Ovary (tissue), 9 donors: ENCODE measurements around the gene CIDEC. TPM values are rescaled to one million over a fixed set of nuclear protein-coding genes. Genes with fewer than 3 reads are reported as not detected.
A peak's percentile ranks its signal among the peaks of the same experiment; 100 is the strongest.

Source experiments
- DNase-seq, 5 donors: peaks; one replicate each; pipeline ENCODE4 v3.0.0-alpha.2; 2019 to 2020
- H3K27ac ChIP-seq, 2 donors: fragments of 200-600 bp; one replicate each; pipeline versions ENCODE4 v1.5.1 to v1.8.0; 2019 to 2022
- H3K27me3 ChIP-seq: fragments of 200-600 bp; one replicate; pipeline ENCODE4 v1.8.0; 2022
- H3K36me3 ChIP-seq: fragments of 200-600 bp; sonication (generic); one replicate; pipeline ENCODE4 v1.5.1; 2019
- H3K4me1 ChIP-seq: one replicate; pipeline ENCODE4 v1.8.1; 2013; ENCODE audit warnings: mild to moderate bottlenecking, moderate library complexity; ENCODE audit not compliant: insufficient read depth
- H3K4me3 ChIP-seq: fragments of 200-600 bp; sonication (generic); one replicate; pipeline ENCODE4 v1.5.1; 2017
- H3K9me3 ChIP-seq, 2 donors: fragments of 200-600 bp in 1 of 2; sonication (generic) in 1 of 2; one replicate each; pipeline versions ENCODE4 v1.5.1 to v1.8.1; 2013 to 2019; ENCODE audit warnings: mild to moderate bottlenecking in 1 of 2, moderate library complexity in 1 of 2
- EP300 ChIP-seq: sonication (generic); formaldehyde crosslinking; IDR thresholded peaks from one replicate; pipeline ENCODE4 v1.6.1; 2017; ENCODE audit warnings: antibody characterized with exemption
- POLR2A ChIP-seq: fragments of 450-650 bp; IDR thresholded peaks from one replicate; pipeline ENCODE4 v1.6.1; 2017; ENCODE audit warnings: antibody characterized with exemption, mild to moderate bottlenecking, moderate library complexity
- WGBS, 3 donors: extraction: QIAGEN DNeasy Blood & Tissue Kit in 1 of 3; methylation state at CpG; one replicate each; pipeline versions ENCODE4 v1.1.5 to v1.1.7; 2013 to 2017; 5-methylcytosine and 5-hydroxymethylcytosine counted together
- intact Hi-C, 4 donors: fragments of 100-400 bp; cut with DNase I; formaldehyde crosslinking; loops; one replicate each; pipeline versions ENCODE4 v1.11.0 to v1.15.1; 2022 to 2023
- polyA plus RNA-seq, 2 donors: library from polyadenylated mRNA; stranded (reverse); fragments of 200-250 nt in 1 of 2; fragments of 350-450 nt in 1 of 2; fragmentation: Illumina TruSeq in 1 of 2; extraction: RNeasy Lipid Tissue Mini Kit (QIAGEN cat#74804) in 1 of 2; gene quantifications; one replicate each; pipeline ENCODE4 v1.2.3, GENCODE V29; 2013 to 2014
- total RNA-seq, 7 donors: library from RNA; depleted of rRNA in 2 of 7; stranded (reverse); fragments of >200 nt in 2 of 7; fragmentation: NEBNext Ultra II Directional in 3 of 7; extraction: Animal tissue kit (Norgen Biotek cat#: 25700) in 3 of 7; gene quantifications; one replicate each; pipeline versions ENCODE4 v1.1.0 to v1.2.4, GENCODE V29; 2016 to 2023
- TF ChIP-seq, protein P1 (sequence below), 3 donors: fragments of 450-650 bp in 2 of 3; fragments of 200-600 bp in 1 of 3; IDR thresholded peaks; one replicate each; pipeline versions ENCODE4 v1.5.1 to v1.8.0; 2016 to 2022; ENCODE audit warnings: antibody characterized with exemption in 3 of 3, mild to moderate bottlenecking in 1 of 3
- donor health status: DM: no; HTN: no; CAD: no; lungs with moderate emphysema.
- donor health status: DM: no; HTN: no; CAD: no.
- donor health status: Bipolar disorder and iron deficiency.
- donor health status: DM: yes; HTN: yes; CAD: no.
- donor health status: DM: no; HTN: no; CAD: no.
- donor health status: DM: yes; HTN: yes; CAD: no.

Gene CIDEC
- total and polyA plus RNA-seq, 9 donors = 0.23 to 3.0 (median 1.3) TPM; not detected in 5

DNA sequence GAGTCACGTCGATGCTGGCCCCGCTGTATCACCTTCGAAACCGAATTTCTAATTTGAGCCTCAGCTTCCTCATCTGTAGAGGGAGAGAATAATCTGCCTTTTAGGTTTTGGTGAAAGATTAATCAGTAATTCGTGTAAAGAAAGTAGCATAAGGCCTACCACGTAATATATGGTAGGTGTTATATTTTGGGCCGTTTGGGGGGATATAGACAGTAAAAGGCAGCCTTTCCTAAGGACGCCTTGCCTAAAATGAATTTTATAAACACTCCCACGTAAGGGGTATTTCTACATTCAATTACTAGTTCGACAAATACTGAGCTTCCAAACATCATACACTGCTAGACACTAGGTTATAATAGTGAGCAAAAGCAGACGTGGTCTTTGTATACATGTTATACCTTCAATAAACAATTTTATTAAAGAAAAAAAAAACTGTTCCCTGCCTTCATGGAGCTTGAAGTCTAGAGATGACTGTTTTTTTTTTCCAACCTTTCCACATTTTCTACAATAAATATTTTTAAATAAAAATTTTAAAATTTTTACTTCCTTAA lies 11.1 kb upstream of the CIDEC start:
- Histone ChIP-seq H3K9me3 (no peaks in the 10 kb centered on the region), H3K27ac (peak overlapping the region; percentile 83 to 86), H3K4me3 (peak overlapping the region; percentile 90), H3K36me3 (no peaks in the 10 kb centered on the region), H3K27me3 (no peaks in the 10 kb centered on the region), H3K4me1 (peaks cover 5% of the 10 kb centered on the region)
- TF ChIP-seq, protein P1, sequence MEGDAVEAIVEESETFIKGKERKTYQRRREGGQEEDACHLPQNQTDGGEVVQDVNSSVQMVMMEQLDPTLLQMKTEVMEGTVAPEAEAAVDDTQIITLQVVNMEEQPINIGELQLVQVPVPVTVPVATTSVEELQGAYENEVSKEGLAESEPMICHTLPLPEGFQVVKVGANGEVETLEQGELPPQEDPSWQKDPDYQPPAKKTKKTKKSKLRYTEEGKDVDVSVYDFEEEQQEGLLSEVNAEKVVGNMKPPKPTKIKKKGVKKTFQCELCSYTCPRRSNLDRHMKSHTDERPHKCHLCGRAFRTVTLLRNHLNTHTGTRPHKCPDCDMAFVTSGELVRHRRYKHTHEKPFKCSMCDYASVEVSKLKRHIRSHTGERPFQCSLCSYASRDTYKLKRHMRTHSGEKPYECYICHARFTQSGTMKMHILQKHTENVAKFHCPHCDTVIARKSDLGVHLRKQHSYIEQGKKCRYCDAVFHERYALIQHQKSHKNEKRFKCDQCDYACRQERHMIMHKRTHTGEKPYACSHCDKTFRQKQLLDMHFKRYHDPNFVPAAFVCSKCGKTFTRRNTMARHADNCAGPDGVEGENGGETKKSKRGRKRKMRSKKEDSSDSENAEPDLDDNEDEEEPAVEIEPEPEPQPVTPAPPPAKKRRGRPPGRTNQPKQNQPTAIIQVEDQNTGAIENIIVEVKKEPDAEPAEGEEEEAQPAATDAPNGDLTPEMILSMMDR (IDR thresholded peaks at IDR 0.05) = no peak
- TF ChIP-seq EP300 (no peak), POLR2A (no peak)
- WGBS, 3 donors = 2 to 5% (median 2%) methylated on average over 12 of the region's 12 CpGs
- intact Hi-C loops = no loop called here
- DNase-seq = no peak

DNA sequence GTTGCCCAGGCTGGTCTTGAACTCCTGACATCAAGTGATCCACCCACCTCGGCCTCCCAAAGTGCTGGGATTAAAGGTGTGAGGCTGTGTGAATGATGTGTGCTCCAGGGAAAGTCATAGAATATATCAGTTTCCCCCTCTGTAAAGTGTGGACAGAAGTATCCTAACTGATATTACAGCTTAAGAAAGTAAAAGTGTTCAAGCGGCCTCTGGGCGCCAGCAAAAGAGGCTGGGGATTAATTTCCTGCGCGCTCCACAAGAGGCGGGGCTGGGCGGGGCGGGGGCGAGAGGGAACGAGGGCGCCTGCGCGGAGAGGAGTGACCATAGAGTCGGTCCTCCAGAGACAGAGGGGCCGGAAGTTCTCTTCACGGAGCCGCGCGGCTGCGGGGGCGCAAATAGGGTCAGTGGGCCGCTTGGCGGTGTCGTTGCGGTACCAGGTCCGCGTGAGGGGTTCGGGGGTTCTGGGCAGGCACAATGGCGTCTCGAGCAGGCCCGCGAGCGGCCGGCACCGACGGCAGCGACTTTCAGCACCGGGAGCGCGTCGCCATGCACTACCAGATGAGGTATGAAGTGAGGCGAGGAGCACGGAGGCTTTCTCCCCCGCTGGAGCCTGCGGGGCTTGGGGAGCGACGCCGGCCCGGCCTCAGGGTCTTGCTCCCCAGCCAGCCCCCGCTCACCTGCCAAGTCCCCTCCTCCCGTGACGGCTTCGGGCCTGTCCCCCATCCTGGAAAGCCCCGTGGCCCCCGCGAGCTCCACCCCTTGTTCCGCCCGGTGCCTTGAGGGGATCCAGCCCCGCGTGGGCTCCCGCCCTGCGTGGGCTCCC lies 10.4 kb upstream of the CIDEC start, which contains the start of gene JAGN1:
TSS of gene JAGN1 (plus strand) at position 362 of the 823 bp plus-strand sequence. CDS start at position 475, 113 bp downstream.
- DNase-seq = peak; percentile 86 to 94 (median 91)
- intact Hi-C loops = no loop called here
- TF ChIP-seq EP300 = no peak
- peak; percentile 93 for TF ChIP-seq POLR2A
- TF ChIP-seq, protein P1 (IDR thresholded peaks at IDR 0.05) = no peak
- H3K4me3 ChIP-seq = peak within 1 kb of the TSS; percentile 90
- WGBS, 3 donors = 0 to 1% (median 0%) methylated on average over 62 of the region's 62 CpGs
- peaks cover 5% of the 10 kb centered on the region for H3K4me1 ChIP-seq
- peak within 1 kb of the TSS; percentile 83 to 86 for H3K27ac ChIP-seq
- no peaks in the 10 kb centered on the region for H3K9me3 ChIP-seq
- H3K27me3 ChIP-seq = no peaks in the 10 kb centered on the region
- no peaks in the 10 kb centered on the region for H3K36me3 ChIP-seq

DNA sequence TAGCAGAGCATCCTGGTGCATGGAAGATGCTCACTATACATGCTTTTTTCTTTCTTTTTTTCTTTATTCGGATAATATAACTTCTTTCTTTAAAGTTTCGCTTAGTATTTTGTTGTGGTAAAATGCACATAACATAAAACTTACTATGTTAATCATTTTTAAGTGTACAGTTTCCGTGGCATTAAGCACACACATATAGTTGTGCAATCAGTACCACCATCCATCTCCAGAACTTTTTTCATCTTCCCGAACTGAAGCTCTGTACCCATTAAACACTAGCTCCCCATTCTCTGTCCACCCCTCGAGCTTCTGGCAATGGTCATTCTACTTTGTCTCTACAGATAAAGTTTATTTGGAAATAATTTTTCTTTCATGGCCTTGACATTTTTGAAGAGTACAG lies 9.4 kb upstream of the CIDEC start:
- no peaks in the 10 kb centered on the region for H3K27me3 ChIP-seq
- intact Hi-C loops = loop anchor here in 1 of 4 donors (2.0 kb wide), 1 partner anchor 23 kb away; no protein-coding TSS in a partner anchor
- TF ChIP-seq EP300 = no peak
- TF ChIP-seq, protein P1 (IDR thresholded peaks at IDR 0.05) = no peak
- TF ChIP-seq POLR2A = no peak
- no peak overlapping the region for H3K4me3 ChIP-seq
- H3K4me1 ChIP-seq = peaks cover 5% of the 10 kb centered on the region
- no peak for DNase-seq
- peak overlapping the region in 1 of 2 donors; percentile 86 for H3K27ac ChIP-seq
- WGBS, 3 donors = 48 to 54% (median 52%) methylated on average over 5 of the region's 5 CpGs
- no peaks in the 10 kb centered on the region for H3K9me3 ChIP-seq
- no peaks in the 10 kb centered on the region for H3K36me3 ChIP-seq

DNA sequence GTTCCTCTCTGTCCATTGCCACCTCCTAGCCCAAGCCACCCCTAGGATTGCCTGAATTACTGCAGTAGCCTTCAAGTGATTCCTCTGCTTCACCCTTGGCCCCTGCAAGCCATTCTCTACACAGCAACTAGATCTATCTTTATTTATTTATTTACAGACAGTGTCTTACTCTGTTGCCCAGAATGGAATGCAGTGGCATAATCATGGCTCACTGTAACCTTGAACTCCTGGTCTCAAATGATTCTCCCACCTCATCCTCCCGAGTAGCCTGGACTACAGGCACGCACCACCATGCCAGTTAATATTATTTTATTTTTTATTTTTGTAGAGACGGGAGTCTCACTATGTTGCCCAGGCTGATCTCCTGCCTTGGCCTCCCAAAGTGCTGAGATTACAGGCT lies 8.5 kb upstream of the CIDEC start:
- no peak overlapping the region for H3K27ac ChIP-seq
- no peaks in the 10 kb centered on the region for H3K36me3 ChIP-seq
- intact Hi-C loops = loop anchor here in 1 of 4 donors (2.0 kb wide), 1 partner anchor 22 kb away; no protein-coding TSS in a partner anchor
- H3K9me3 ChIP-seq = no peaks in the 10 kb centered on the region
- 62 to 76% (median 69%) methylated on average over 3 of the region's 3 CpGs for WGBS, 3 donors
- TF ChIP-seq, protein P1 (IDR thresholded peaks at IDR 0.05) = no peak
- no peak for TF ChIP-seq EP300
- TF ChIP-seq POLR2A = no peak
- peaks cover 4% of the 10 kb centered on the region for H3K4me1 ChIP-seq
- no peaks in the 10 kb centered on the region for H3K27me3 ChIP-seq
- DNase-seq = no peak
- H3K4me3 ChIP-seq = no peak overlapping the region
